Measurements from ENCODE around the gene PNKD. TPM values are rescaled to one million over a fixed set of nuclear protein-coding genes. Genes with fewer than 3 reads are reported as not detected.

Gene PNKD
- total and polyA plus RNA-seq, 2 donors from 2014 or later, result 90.6 to 244 TPM

GRCh38 chr2:218295029-218295428 is 24.7 kb downstream of the PNKD start:
- H3K9ac ChIP-seq (ENCODE audit: low read length in 3 of 3), result peak overlapping the region in 1 of 3 donors; percentile 29
- no peaks in the 10 kb centered on the region for H3K9me3 ChIP-seq (ENCODE audit: control insufficient read depth in 2 of 3, insufficient read depth in 1 of 3, low read length in 3 of 3)
- H3K4me1 ChIP-seq (ENCODE audit: control insufficient read depth in 2 of 3, insufficient read depth in 2 of 3, low read depth in 1 of 3, low read length in 3 of 3), result peaks cover 3 to 31% (median 29%) of the 10 kb centered on the region in 3 donors
- FAIRE-seq (no peak), DNase-seq (peak in 2 of 5 donors; percentile 80 to 85)
- peak overlapping the region; percentile 41 to 77 for H3K27ac ChIP-seq (ENCODE audit: low read depth in 2 of 2, low read length in 2 of 2)
- H3K4me3 ChIP-seq (ENCODE audit: low read length in 3 of 3), result no peak overlapping the region
- H3K27me3 ChIP-seq (ENCODE audit: control insufficient read depth, insufficient read depth, low read length), result no peaks in the 10 kb centered on the region
- H3K36me3 ChIP-seq (ENCODE audit: control insufficient read depth in 2 of 3, insufficient read depth in 3 of 3, low read length in 3 of 3), result no peaks in the 10 kb centered on the region
- intact Hi-C loops (cut with DNase I), result loop anchor here (10.0 kb wide), 1 partner anchor 100 kb away; the partner anchor contains the start of gene CTDSP1
- no peak for TF ChIP-seq CTCF (IDR thresholded peaks at IDR 0.05; ENCODE audit: borderline replicate concordance, extremely low read depth, insufficient read depth)

GRCh38 chr2:218296200-218296599 is 25.9 kb downstream of the PNKD start:
- Histone ChIP-seq H3K9ac (ENCODE audit: low read length in 3 of 3) (no peak overlapping the region), H3K27ac (ENCODE audit: low read depth in 2 of 2, low read length in 2 of 2) (peak overlapping the region in 1 of 2 donors; percentile 22), H3K9me3 (ENCODE audit: control insufficient read depth in 2 of 3, insufficient read depth in 1 of 3, low read length in 3 of 3) (no peaks in the 10 kb centered on the region), H3K4me3 (ENCODE audit: low read length in 3 of 3) (no peak overlapping the region), H3K36me3 (ENCODE audit: control insufficient read depth in 2 of 3, insufficient read depth in 3 of 3, low read length in 3 of 3) (no peaks in the 10 kb centered on the region), H3K27me3 (ENCODE audit: control insufficient read depth, insufficient read depth, low read length) (no peaks in the 10 kb centered on the region), H3K4me1 (ENCODE audit: control insufficient read depth in 2 of 3, insufficient read depth in 2 of 3, low read depth in 1 of 3, low read length in 3 of 3) (peaks cover 0 to 20% (median 17%) of the 10 kb centered on the region in 3 donors)
- DNase-seq, result no peak
- no peak for FAIRE-seq
- intact Hi-C loops (cut with DNase I), result loop anchor here (10.0 kb wide), 1 partner anchor 99 kb away; the partner anchor contains the start of gene CTDSP1
- TF ChIP-seq CTCF (IDR thresholded peaks at IDR 0.05; ENCODE audit: borderline replicate concordance, extremely low read depth, insufficient read depth), result no peak

- no peaks in the 10 kb centered on the region for H3K27me3 ChIP-seq (ENCODE audit: control insufficient read depth, insufficient read depth, low read length)
- H3K9ac ChIP-seq (ENCODE audit: low read length in 3 of 3), result no peak overlapping the region
- no peaks in the 10 kb centered on the region for H3K36me3 ChIP-seq (ENCODE audit: control insufficient read depth in 2 of 3, insufficient read depth in 3 of 3, low read length in 3 of 3)
- no peak for FAIRE-seq
- H3K4me1 ChIP-seq (ENCODE audit: control insufficient read depth in 2 of 3, insufficient read depth in 2 of 3, low read depth in 1 of 3, low read length in 3 of 3), result peaks cover 0 to 20% (median 13%) of the 10 kb centered on the region in 3 donors
- TF ChIP-seq CTCF (IDR thresholded peaks at IDR 0.05; ENCODE audit: borderline replicate concordance, extremely low read depth, insufficient read depth), result no peak
- no peak overlapping the region for H3K27ac ChIP-seq (ENCODE audit: low read depth in 2 of 2, low read length in 2 of 2)
- intact Hi-C loops (cut with DNase I), result loop anchor here (10.0 kb wide), 1 partner anchor 98 kb away; the partner anchor contains the start of gene CTDSP1
- DNase-seq, result no peak
- H3K4me3 ChIP-seq (ENCODE audit: low read length in 3 of 3), result no peak overlapping the region
- H3K9me3 ChIP-seq (ENCODE audit: control insufficient read depth in 2 of 3, insufficient read depth in 1 of 3, low read length in 3 of 3), result no peaks in the 10 kb centered on the region
These were observed 26.5 kb downstream of the PNKD start for GRCh38 chr2:218296847-218297246.

All from kidney (tissue), 14 donors.